HCT116 (cell line): ENCODE results near the gene TAS2R7. TPM values are rescaled to one million over a fixed set of nuclear protein-coding genes. Genes with fewer than 3 reads are reported as not detected.

Source experiments
- ATAC-seq: fragments of 200-7000 bp; cut with Tn5 transposase; 2 replicates; pipeline ENCODE4 v1.9.1; 2020; ENCODE audit warnings: mild to moderate bottlenecking, moderate library complexity
- BruUV-seq: library from RNA; stranded (reverse); fragments of 400-500 nt; replicated peaks from 2 replicates; lab custom pipeline; 2021; lab: Mats Ljungman, UMichigan
- CTCF ChIA-PET: fragments of 300-600 bp; sonication (Branson Sonifier 250); formaldehyde crosslinking; loops from one replicate; lab custom pipeline; 2021; ENCODE audit warnings: antibody characterized with exemption; lab: Charles Lee
- POLR2A ChIA-PET: fragments of 300-600, 350-600 bp; sonication (Branson Sonifier 250); formaldehyde crosslinking; loops from one replicate; lab custom pipeline; 2021; ENCODE audit warnings: antibody characterized with exemption; lab: Charles Lee
- RAD21 ChIA-PET, 2 experiments: fragments of 300-600 bp; sonication (Branson Sonifier 250); formaldehyde crosslinking; loops; one replicate each; lab custom pipeline; 2023; ENCODE audit warnings: low total read pairs in 2 of 2; ENCODE audit not compliant: uncharacterized antibody in 2 of 2, unreplicated experiment in 2 of 2, low non-redundant PET in 1 of 2; lab: Charles Lee
- DNase-seq: peaks from one replicate; pipeline ENCODE4 v3.0.0-alpha.2; 2010; ENCODE audit warnings: low read depth, low spot score
- H2AFZ ChIP-seq: fragments of 200-600 bp; shearing (Covaris generic), sonication (generic); 2 replicates; pipeline ENCODE4 v1.6.1; 2017; ENCODE audit warnings: low read depth, mixed run types, mixed read lengths, antibody characterized with exemption, low read length; ENCODE audit not compliant: poor library complexity, severe bottlenecking
- H3K27ac ChIP-seq: 2 replicates; pipeline ENCODE4 v1.5.1; 2012; ENCODE audit warnings: low read depth, low read length
- H3K27me3 ChIP-seq: fragments of 200-600 bp; sonication (generic); 2 replicates; pipeline ENCODE4 v1.6.1; 2016; ENCODE audit warnings: mixed run types, low read length, mixed read lengths; ENCODE audit not compliant: insufficient read depth
- H3K36me3 ChIP-seq, 2 experiments: fragments of 200-500 bp in 1 of 2; fragments of 200-600 bp in 1 of 2; sonication (Bioruptor generic) in 1 of 2; sonication (generic) in 1 of 2; 2 replicates each; pipeline versions ENCODE4 v1.5.1 to v1.6.1; 2014 to 2016; ENCODE audit warnings: low read length in 2 of 2, inconsistent platforms in 1 of 2, mixed read lengths in 1 of 2, mixed run types in 1 of 2; ENCODE audit not compliant: insufficient read depth in 2 of 2, control insufficient read depth in 1 of 2
- H3K4me1 ChIP-seq, 2 experiments: fragments of 200-600 bp in 1 of 2; sonication (generic) in 1 of 2; 2 replicates each; pipeline versions ENCODE4 v1.5.1 to v1.6.1; 2012 to 2017; ENCODE audit warnings: low read length in 2 of 2, inconsistent platforms in 1 of 2, mild to moderate bottlenecking in 1 of 2, mixed read lengths in 1 of 2, mixed run types in 1 of 2, moderate library complexity in 1 of 2; ENCODE audit not compliant: insufficient read depth in 2 of 2, control insufficient read depth in 1 of 2
- H3K4me2 ChIP-seq: fragments of 200-600 bp; sonication (generic); 2 replicates; pipeline ENCODE4 v1.6.1; 2017; ENCODE audit warnings: mixed run types, low read length, mixed read lengths
- H3K4me3 ChIP-seq, 2 experiments: fragments of 200-600 bp in 1 of 2; sonication (generic) in 1 of 2; replicated peaks in 1 of 2; 2 replicates each; pipeline ENCODE4 v1.5.1; 2011 to 2016; ENCODE audit warnings: low read length in 2 of 2, control low read depth in 1 of 2, low read depth in 1 of 2, mild to moderate bottlenecking in 1 of 2, mixed read lengths in 1 of 2, mixed run types in 1 of 2
- H3K79me2 ChIP-seq: fragments of 200-600 bp; sonication (generic); 2 replicates; pipeline ENCODE4 v1.6.1; 2017; ENCODE audit warnings: mild to moderate bottlenecking, mixed run types, low read length, moderate library complexity, mixed read lengths; ENCODE audit not compliant: insufficient read depth
- H3K9ac ChIP-seq: fragments of 200-600 bp; sonication (generic); 2 replicates; pipeline ENCODE4 v1.6.1; 2016; ENCODE audit warnings: low read length, mixed read lengths
- H3K9me2 ChIP-seq: fragments of 200-600 bp; sonication (generic), shearing (Covaris generic); 2 replicates; pipeline ENCODE4 v1.6.1; 2017; ENCODE audit warnings: mixed run types, mild to moderate bottlenecking, moderate library complexity; ENCODE audit not compliant: insufficient read depth
- H3K9me3 ChIP-seq, 2 experiments: fragments of 200-500 bp in 1 of 2; fragments of 200-600 bp in 1 of 2; sonication (Bioruptor generic) in 1 of 2; sonication (generic) in 1 of 2; 2 replicates each; pipeline ENCODE4 v1.6.1; 2014 to 2017; ENCODE audit warnings: low read length in 2 of 2, mixed read lengths in 2 of 2, inconsistent platforms in 1 of 2, low read depth in 1 of 2, mild to moderate bottlenecking in 1 of 2, mixed run types in 1 of 2, moderate library complexity in 1 of 2; ENCODE audit not compliant: control insufficient read depth in 1 of 2, insufficient read depth in 1 of 2
- H4K20me1 ChIP-seq: fragments of 200-600 bp; sonication (generic), shearing (Covaris generic); 2 replicates; pipeline ENCODE4 v1.6.1; 2017; ENCODE audit warnings: mixed run types, mild to moderate bottlenecking, moderate library complexity; ENCODE audit not compliant: insufficient read depth
- CBX3 ChIP-seq: IDR thresholded peaks from 2 replicates; pipeline ENCODE4 v1.6.1; 2012; ENCODE audit warnings: low read depth
- CEBPB ChIP-seq: IDR thresholded peaks from 2 replicates; pipeline ENCODE4 v1.6.1; 2012; ENCODE audit warnings: low read depth
- EGR1 ChIP-seq: IDR thresholded peaks from 2 replicates; pipeline ENCODE4 v1.6.1; 2012; ENCODE audit warnings: low read depth
- EZH2 ChIP-seq: fragments of 200-600 bp; sonication (generic); IDR thresholded peaks from 2 replicates; pipeline ENCODE4 v1.6.1; 2017; ENCODE audit warnings: antibody characterized with exemption, mixed run types
- EZH2phosphoT487 ChIP-seq: fragments of 200-600 bp; IDR thresholded peaks from 2 replicates; pipeline ENCODE4 v1.6.1; 2018; ENCODE audit warnings: antibody characterized with exemption, borderline replicate concordance
- JUND ChIP-seq: IDR thresholded peaks from 2 replicates; pipeline ENCODE4 v1.6.1; 2012
- POLR2AphosphoS5 ChIP-seq: IDR thresholded peaks from 2 replicates; pipeline ENCODE4 v1.6.1; 2011; ENCODE audit warnings: mild to moderate bottlenecking, low read depth, low read length, moderate library complexity
- RAD21 ChIP-seq: IDR thresholded peaks from 2 replicates; pipeline ENCODE4 v1.6.1; 2012; ENCODE audit warnings: low read depth, mild to moderate bottlenecking
- SIN3A ChIP-seq: IDR thresholded peaks from 2 replicates; pipeline ENCODE4 v1.6.1; 2012; ENCODE audit warnings: low read depth
- SRF ChIP-seq: IDR thresholded peaks from 2 replicates; pipeline ENCODE4 v1.6.1; 2012; ENCODE audit warnings: low read depth
- TCF7L2 ChIP-seq: IDR thresholded peaks from 2 replicates; pipeline ENCODE4 v1.7.0; 2011; ENCODE audit warnings: borderline replicate concordance, inconsistent platforms; ENCODE audit not compliant: insufficient read depth, insufficient read length; ENCODE audit errors: extremely low read depth
- YY1 ChIP-seq: IDR thresholded peaks from 2 replicates; pipeline ENCODE4 v1.6.1; 2011; ENCODE audit warnings: low read length, low read depth, moderate library complexity, mild to moderate bottlenecking; ENCODE audit not compliant: insufficient replicate concordance; ENCODE audit errors: extremely low read depth
- intact Hi-C: fragments of 100-400 bp; cut with micrococcal nuclease; formaldehyde crosslinking; loops from 2 replicates; pipeline ENCODE4 v1.10.0; 2022
- total RNA-seq: library from RNA; stranded (reverse); gene quantifications from one replicate; pipeline ENCODE4 v1.2.1, GENCODE V29; 2021; ENCODE audit not compliant: unreplicated experiment
- TF ChIP-seq, protein P1 (sequence below): IDR thresholded peaks from 2 replicates; pipeline ENCODE4 v1.6.1; 2012; ENCODE audit warnings: low read depth
- TF ChIP-seq, protein P2 (sequence below), 3 experiments: fragments of 200-600 bp in 1 of 3; sonication (generic) in 1 of 3; IDR thresholded peaks in 2 of 3; conservative IDR thresholded peaks in 1 of 3; 2 replicates each; pipeline ENCODE4 v1.5.1; 2012 to 2017; ENCODE audit warnings: low read depth in 2 of 3, low read length in 2 of 3, antibody characterized with exemption in 1 of 3, borderline replicate concordance in 1 of 3, control low read depth in 1 of 3, mild to moderate bottlenecking in 1 of 3, mixed read lengths in 1 of 3, mixed run types in 1 of 3, moderate library complexity in 1 of 3; ENCODE audit not compliant: insufficient read depth in 1 of 3
- TF ChIP-seq, protein P3 (sequence below): IDR thresholded peaks from 2 replicates; pipeline ENCODE4 v1.6.1; 2012

TAS2R7 gene
- total RNA-seq, 1 experiment from 2014 or later: not detected

DNA sequence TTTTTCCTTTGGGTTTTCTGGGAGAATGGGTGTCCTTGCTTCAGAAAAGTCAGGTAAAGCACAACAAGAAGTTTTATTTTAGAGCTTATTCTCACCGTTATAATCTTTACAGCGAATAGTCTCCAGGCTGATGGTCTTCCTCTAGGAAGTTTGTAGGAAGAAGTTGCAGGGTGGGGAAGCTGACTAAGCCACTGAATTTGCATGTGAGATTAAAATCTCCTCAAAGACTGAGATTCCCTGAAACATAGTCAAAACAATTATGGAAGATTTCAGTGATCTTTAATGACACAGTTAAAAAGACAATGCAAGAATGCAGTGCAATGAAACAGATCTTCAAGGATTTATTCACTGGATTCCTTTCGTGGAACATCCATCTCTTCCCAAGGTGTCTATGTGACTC, 22.5 kb upstream of the TAS2R7 start:
- H3K79me2 ChIP-seq: no peaks in the 10 kb centered on the region
- H3K36me3 ChIP-seq: no peaks in the 10 kb centered on the region
- no peaks in the 10 kb centered on the region for H3K4me1 ChIP-seq
- no peak overlapping the region for H3K27ac ChIP-seq
- no peaks in the 10 kb centered on the region for H3K27me3 ChIP-seq
- ChIA-PET RAD21 (no interaction called here), CTCF (no interaction called here), POLR2A (no interaction called here)
- no peaks in the 10 kb centered on the region for H3K9me2 ChIP-seq
- BruUV-seq: no TSS peak
- no peaks in the 10 kb centered on the region for H4K20me1 ChIP-seq
- H2AFZ ChIP-seq: no peak overlapping the region
- H3K4me3 ChIP-seq: no peak overlapping the region
- TF ChIP-seq CBX3 (no peak), EGR1 (no peak)
- no peak overlapping the region for H3K4me2 ChIP-seq
- DNase-seq: no peak
- H3K9ac ChIP-seq: no peak overlapping the region
- intact Hi-C loops: no loop called here
- ATAC-seq: no peak
- no peaks in the 10 kb centered on the region for H3K9me3 ChIP-seq

DNA sequence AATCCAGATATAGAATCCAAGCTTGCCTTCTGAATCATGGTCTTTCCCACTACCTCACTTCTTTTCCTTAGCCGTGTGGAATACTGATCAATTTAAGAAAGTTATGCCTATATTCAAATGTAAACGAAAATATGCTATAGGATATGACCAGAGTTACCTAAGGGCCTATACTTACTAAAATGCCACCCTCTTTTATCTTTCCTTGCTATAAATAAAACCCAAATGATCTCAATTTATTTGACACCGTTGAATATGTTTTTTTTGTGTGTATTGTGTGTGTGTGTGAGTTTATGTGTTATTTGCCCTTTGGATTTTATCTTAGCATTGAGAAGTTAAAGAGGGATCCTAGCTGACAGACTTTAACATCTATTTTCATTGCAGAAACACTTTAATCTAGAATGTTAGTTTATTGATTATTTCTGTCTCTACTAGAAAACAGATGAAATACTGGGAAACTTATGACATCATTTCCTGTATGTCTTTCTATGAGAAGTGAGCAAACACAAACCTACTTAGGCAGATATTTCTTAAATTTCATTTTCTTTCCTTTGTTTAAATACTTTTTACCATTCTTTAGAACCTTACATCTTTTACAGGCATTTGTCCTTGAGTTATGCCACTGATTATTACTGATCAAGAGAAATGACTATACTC, 9.6 kb upstream of the TAS2R7 start:
- Histone ChIP-seq H3K9ac (no peak overlapping the region), H3K4me3 (no peak overlapping the region), H2AFZ (no peak overlapping the region), H3K4me1 (no peaks in the 10 kb centered on the region), H3K27ac (no peak overlapping the region), H3K4me2 (no peak overlapping the region), H3K36me3 (no peaks in the 10 kb centered on the region), H3K79me2 (no peaks in the 10 kb centered on the region), H3K9me2 (no peaks in the 10 kb centered on the region; the same call in 1 of the 2 replicates), H4K20me1 (no peaks in the 10 kb centered on the region), H3K27me3 (no peaks in the 10 kb centered on the region), H3K9me3 (no peaks in the 10 kb centered on the region)
- ChIA-PET CTCF (no interaction called here), POLR2A (no interaction called here), RAD21 (no interaction called here)
- intact Hi-C loops: no loop called here
- ATAC-seq (no peak), DNase-seq (no peak)
- no TSS peak for BruUV-seq
- TF ChIP-seq YY1 (no peak), SRF (no peak), EZH2phosphoT487 (no peak), CEBPB (no peak), RAD21 (no peak), TCF7L2 (no peak), SIN3A (no peak), POLR2AphosphoS5 (no peak), CBX3 (no peak), EZH2 (no peak), JUND (no peak)
- TF ChIP-seq, protein P1, sequence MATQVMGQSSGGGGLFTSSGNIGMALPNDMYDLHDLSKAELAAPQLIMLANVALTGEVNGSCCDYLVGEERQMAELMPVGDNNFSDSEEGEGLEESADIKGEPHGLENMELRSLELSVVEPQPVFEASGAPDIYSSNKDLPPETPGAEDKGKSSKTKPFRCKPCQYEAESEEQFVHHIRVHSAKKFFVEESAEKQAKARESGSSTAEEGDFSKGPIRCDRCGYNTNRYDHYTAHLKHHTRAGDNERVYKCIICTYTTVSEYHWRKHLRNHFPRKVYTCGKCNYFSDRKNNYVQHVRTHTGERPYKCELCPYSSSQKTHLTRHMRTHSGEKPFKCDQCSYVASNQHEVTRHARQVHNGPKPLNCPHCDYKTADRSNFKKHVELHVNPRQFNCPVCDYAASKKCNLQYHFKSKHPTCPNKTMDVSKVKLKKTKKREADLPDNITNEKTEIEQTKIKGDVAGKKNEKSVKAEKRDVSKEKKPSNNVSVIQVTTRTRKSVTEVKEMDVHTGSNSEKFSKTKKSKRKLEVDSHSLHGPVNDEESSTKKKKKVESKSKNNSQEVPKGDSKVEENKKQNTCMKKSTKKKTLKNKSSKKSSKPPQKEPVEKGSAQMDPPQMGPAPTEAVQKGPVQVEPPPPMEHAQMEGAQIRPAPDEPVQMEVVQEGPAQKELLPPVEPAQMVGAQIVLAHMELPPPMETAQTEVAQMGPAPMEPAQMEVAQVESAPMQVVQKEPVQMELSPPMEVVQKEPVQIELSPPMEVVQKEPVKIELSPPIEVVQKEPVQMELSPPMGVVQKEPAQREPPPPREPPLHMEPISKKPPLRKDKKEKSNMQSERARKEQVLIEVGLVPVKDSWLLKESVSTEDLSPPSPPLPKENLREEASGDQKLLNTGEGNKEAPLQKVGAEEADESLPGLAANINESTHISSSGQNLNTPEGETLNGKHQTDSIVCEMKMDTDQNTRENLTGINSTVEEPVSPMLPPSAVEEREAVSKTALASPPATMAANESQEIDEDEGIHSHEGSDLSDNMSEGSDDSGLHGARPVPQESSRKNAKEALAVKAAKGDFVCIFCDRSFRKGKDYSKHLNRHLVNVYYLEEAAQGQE: no peak
- TF ChIP-seq, protein P2, sequence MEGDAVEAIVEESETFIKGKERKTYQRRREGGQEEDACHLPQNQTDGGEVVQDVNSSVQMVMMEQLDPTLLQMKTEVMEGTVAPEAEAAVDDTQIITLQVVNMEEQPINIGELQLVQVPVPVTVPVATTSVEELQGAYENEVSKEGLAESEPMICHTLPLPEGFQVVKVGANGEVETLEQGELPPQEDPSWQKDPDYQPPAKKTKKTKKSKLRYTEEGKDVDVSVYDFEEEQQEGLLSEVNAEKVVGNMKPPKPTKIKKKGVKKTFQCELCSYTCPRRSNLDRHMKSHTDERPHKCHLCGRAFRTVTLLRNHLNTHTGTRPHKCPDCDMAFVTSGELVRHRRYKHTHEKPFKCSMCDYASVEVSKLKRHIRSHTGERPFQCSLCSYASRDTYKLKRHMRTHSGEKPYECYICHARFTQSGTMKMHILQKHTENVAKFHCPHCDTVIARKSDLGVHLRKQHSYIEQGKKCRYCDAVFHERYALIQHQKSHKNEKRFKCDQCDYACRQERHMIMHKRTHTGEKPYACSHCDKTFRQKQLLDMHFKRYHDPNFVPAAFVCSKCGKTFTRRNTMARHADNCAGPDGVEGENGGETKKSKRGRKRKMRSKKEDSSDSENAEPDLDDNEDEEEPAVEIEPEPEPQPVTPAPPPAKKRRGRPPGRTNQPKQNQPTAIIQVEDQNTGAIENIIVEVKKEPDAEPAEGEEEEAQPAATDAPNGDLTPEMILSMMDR (IDR thresholded peaks at IDR 0.05 in 2 of 3, conservative IDR thresholded peaks at IDR 0.05 in 1 of 3; ENCODE audit: borderline replicate concordance in 1 of 3, insufficient read depth in 1 of 3, low read depth in 2 of 3, low read length in 2 of 3): no peak
- TF ChIP-seq, protein P3, sequence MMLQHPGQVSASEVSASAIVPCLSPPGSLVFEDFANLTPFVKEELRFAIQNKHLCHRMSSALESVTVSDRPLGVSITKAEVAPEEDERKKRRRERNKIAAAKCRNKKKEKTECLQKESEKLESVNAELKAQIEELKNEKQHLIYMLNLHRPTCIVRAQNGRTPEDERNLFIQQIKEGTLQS: no peak
